AG10803 (cell line): ENCODE data around the gene GPR146.
A peak's percentile ranks its signal among the peaks of the same experiment; 100 is the strongest.

ENCODE experiments used
- DNase-seq: peaks from one replicate; pipeline ENCODE4 v3.0.0; 2010; ENCODE audit warnings: low read depth
- H3K4me3 ChIP-seq: 2 replicates; pipeline ENCODE4 v1.5.1; 2011; ENCODE audit warnings: mild to moderate bottlenecking, low read length, control low read depth
- CTCF ChIP-seq: conservative IDR thresholded peaks from 2 replicates; pipeline ENCODE4 v1.5.1; 2011; ENCODE audit warnings: mild to moderate bottlenecking, low read length, control low read depth, inconsistent platforms

Gene GPR146

GRCh38 chr7:1057416-1058291 is 13.3 kb downstream of the GPR146 start:
- no peak overlapping the region for H3K4me3 ChIP-seq
- TF ChIP-seq CTCF = no peak

DNA sequence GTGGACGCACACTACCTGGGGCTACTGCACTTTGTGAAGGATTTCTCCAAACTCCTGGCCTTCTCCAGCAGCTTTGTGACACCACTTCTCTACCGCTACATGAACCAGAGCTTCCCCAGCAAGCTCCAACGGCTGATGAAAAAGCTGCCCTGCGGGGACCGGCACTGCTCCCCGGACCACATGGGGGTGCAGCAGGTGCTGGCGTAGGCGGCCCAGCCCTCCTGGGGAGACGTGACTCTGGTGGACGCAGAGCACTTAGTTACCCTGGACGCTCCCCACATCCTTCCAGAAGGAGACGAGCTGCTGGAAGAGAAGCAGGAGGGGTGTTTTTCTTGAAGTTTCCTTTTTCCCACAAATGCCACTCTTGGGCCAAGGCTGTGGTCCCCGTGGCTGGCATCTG is 14.0 kb downstream of the GPR146 start:
- no peak for DNase-seq
- TF ChIP-seq CTCF = no peak
- H3K4me3 ChIP-seq = no peak overlapping the region

More at GRCh38 chr7:1057416-1058291, 13.3 kb downstream of the GPR146 start:
- DNase-seq = no peak

GRCh38 chr7:1058821-1059199 is 14.5 kb downstream of the GPR146 start:
- no peak overlapping the region for H3K4me3 ChIP-seq
- peak; percentile 73 for DNase-seq
- TF ChIP-seq CTCF = no peak; the same call in 1 of the 2 replicates

- TF ChIP-seq CTCF = no peak
- no peak for DNase-seq
- no peak overlapping the region for H3K4me3 ChIP-seq
These were observed 15.1 kb downstream of the GPR146 start for GRCh38 chr7:1059200-1060091.

- no peak for TF ChIP-seq CTCF
- H3K4me3 ChIP-seq = no peak overlapping the region
These were observed 16.1 kb downstream of the GPR146 start for GRCh38 chr7:1060315-1061072.

DNA sequence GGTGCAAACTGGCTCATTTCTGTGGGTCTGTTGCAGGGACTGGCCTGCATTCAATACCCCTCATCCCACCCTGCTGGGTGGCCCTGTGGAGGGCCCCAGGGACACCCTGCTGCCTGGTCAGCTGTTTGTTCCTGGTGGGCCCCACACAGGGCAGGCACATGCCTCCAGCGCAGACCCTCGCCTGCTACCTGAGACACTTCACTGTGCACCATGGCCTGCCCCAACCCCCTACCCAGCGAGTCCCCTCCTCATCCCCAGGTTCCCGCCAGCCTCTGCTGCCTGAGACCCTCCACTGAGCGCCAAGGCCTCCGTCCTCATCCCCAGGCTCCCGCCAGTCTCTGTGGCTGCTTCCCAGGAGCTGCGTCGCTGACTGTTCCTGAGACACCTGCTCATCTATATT is 16.8 kb downstream of the GPR146 start:
- TF ChIP-seq CTCF = no peak
- no peak for DNase-seq

More at GRCh38 chr7:1060315-1061072, 16.1 kb downstream of the GPR146 start:
- DNase-seq = peak; percentile 21

More for the DNA sequence above, 16.8 kb downstream of the GPR146 start:
- H3K4me3 ChIP-seq = no peak overlapping the region
